Type B pancreatic cell (in vitro differentiated cells): ENCODE measurements around the gene COL8A2. TPM values are rescaled to one million over a fixed set of nuclear protein-coding genes. Genes with fewer than 3 reads are reported as not detected.

Experiments used
- DNase-seq: peaks from one replicate; pipeline ENCODE4 v3.0.0; 2021; ENCODE audit warnings: mixed read lengths; ENCODE audit not compliant: unreplicated experiment; ENCODE audit errors: extremely low spot score
- H3K27ac Mint-ChIP-seq: 2 replicates; pipeline ENCODE4 v1.8.0; 2021; ENCODE audit warnings: mild to moderate bottlenecking, mixed read lengths
- H3K27me3 Mint-ChIP-seq: 2 replicates; pipeline ENCODE4 v1.8.0; 2021; ENCODE audit warnings: mixed read lengths
- H3K36me3 Mint-ChIP-seq: 2 replicates; pipeline ENCODE4 v1.8.0; 2021; ENCODE audit warnings: mixed read lengths
- H3K4me1 Mint-ChIP-seq: one replicate; pipeline ENCODE4 v1.8.0; 2021; ENCODE audit warnings: mixed read lengths; ENCODE audit not compliant: unreplicated experiment
- H3K4me3 Mint-ChIP-seq: 2 replicates; pipeline ENCODE4 v1.8.0; 2021; ENCODE audit warnings: mild to moderate bottlenecking, mixed read lengths
- H3K9me3 Mint-ChIP-seq: 2 replicates; pipeline ENCODE4 v1.8.0; 2021; ENCODE audit warnings: mixed read lengths
- total RNA-seq: library from RNA; stranded (reverse); gene quantifications from 2 replicates; pipeline ENCODE4 v1.2.1, GENCODE V29; 2021; ENCODE audit warnings: low replicate concordance
- TF ChIP-seq, protein P1 (sequence below): fragments of 200-600 bp; sonication (generic); conservative IDR thresholded peaks from 2 replicates; pipeline ENCODE4 v1.5.0; 2021; ENCODE audit warnings: antibody characterized with exemption, mild to moderate bottlenecking

Gene COL8A2
- total RNA-seq, 1 donor from 2014 or later: 2.5 TPM

DNA sequence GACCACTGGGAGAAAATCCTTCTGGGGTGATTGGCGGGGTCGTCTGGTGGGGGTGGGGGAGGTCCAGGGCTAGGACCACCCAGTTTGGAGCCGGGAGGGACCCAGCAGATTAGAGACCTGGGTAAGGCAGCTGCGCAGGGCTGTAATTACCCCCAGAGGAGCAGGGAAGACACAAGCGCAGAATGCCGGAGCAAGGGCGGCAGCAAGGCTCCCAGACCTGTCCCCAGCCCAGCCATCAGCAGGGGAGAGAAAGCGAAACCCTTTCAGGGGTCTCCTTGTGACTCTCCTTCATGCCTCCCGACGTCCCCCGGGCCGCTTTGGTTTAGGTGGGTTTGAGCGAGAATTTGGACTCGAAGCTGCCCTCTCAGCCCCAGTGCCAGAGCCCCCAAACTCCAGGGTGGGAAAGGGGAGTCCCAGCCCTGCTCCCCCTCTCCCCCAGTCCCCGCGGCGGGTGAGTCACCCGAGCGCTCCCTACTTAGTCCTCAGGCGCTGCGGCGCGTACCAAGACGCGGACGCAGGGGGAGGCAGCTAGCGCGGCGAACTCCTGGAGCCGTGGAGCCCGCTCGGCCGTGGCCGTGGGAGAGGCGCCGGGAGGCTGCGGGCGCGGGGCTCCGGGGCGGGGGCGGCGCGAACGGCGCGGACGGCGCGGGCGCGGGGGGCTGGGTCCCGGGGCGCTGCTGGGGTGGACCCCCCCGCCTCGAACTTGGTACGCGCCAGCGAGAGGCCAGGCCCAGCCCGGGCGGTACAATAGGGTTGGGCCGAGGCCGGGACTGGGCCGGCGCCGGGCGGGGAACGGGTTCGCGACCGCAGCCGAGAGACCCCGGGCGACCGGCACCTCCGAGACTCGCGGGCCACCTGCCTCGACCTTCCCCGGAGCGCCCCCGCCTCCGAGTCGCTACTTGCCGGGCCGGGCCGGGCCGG is 30.6 kb upstream of the COL8A2 start, which contains the start of gene MAP7D1:
Gene MAP7D1, plus strand, starts transcription at position 753 of the 921 bp plus-strand sequence. CDS start 258 bp downstream, outside the sequence.
- Mint-ChIP-seq H3K36me3 (peaks cover 9% of the 10 kb centered on the region), H3K4me3 (peak within 1 kb of the TSS; percentile 90), H3K9me3 (no peaks in the 10 kb centered on the region), H3K27ac (peak within 1 kb of the TSS; percentile 93), H3K27me3 (no peaks in the 10 kb centered on the region), H3K4me1 (peaks cover 42% of the 10 kb centered on the region)
- peak; percentile 87 for DNase-seq
- TF ChIP-seq, protein P1, sequence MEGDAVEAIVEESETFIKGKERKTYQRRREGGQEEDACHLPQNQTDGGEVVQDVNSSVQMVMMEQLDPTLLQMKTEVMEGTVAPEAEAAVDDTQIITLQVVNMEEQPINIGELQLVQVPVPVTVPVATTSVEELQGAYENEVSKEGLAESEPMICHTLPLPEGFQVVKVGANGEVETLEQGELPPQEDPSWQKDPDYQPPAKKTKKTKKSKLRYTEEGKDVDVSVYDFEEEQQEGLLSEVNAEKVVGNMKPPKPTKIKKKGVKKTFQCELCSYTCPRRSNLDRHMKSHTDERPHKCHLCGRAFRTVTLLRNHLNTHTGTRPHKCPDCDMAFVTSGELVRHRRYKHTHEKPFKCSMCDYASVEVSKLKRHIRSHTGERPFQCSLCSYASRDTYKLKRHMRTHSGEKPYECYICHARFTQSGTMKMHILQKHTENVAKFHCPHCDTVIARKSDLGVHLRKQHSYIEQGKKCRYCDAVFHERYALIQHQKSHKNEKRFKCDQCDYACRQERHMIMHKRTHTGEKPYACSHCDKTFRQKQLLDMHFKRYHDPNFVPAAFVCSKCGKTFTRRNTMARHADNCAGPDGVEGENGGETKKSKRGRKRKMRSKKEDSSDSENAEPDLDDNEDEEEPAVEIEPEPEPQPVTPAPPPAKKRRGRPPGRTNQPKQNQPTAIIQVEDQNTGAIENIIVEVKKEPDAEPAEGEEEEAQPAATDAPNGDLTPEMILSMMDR: no peak

DNA sequence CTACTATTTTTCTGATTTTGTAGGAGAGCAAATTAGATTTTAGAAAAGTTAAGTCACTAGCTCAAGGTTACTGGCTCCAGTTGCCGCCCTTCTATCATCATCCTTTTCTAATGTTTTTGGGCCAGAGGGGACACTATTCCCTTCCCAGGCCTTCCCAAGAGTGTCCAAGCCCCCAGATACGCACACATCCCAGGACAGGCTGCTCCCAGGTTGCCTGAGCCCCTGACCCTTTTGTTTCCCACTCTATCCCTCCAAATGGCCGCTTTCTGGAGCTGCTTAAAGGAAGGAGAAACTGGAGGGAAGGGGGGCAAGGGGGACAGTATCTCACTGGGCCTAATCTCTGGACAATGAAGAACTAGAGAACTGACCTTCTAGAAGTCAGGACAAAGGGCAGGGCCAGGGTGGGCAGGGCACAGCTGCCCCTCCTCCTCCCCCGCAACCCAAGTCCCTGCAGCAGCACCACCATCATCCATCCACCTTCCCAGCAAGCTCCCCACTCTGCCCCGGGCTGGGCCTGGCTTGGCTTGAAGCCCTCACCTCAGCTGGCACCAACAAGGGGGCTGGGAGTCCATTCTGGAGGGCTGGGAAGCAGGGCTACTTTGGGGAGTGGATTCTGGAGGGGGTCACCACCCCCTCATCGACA is 29.9 kb upstream of the COL8A2 start:
- Mint-ChIP-seq H3K9me3 (no peaks in the 10 kb centered on the region), H3K36me3 (peaks cover 9% of the 10 kb centered on the region), H3K27ac (peak overlapping the region; percentile 90), H3K4me1 (peaks cover 46% of the 10 kb centered on the region), H3K4me3 (peak overlapping the region; percentile 86), H3K27me3 (no peaks in the 10 kb centered on the region)
- TF ChIP-seq, protein P1: no peak
- no peak for DNase-seq

DNA sequence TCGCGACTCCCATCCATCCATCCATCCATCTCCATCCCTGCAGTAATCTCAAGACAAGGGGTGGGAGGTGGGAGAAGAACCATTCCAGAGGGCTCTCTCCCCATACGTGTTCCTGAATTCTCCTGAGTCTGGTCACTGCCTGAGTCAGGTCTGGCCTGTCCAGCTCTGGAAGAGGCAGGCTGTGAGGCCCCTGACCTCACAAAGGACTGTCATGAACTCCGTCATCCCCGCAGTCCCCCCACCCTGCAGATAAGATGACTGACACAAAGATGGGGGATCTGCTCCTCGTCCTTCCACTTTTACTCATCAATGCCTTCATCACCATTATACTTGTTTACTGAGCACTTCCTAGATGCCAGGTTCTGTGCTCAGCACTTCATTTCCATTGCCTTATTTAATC is 29.3 kb upstream of the COL8A2 start:
- Mint-ChIP-seq H3K9me3 (no peaks in the 10 kb centered on the region), H3K4me1 (peaks cover 46% of the 10 kb centered on the region), H3K36me3 (peaks cover 7% of the 10 kb centered on the region), H3K27me3 (no peaks in the 10 kb centered on the region), H3K4me3 (peak overlapping the region; percentile 86), H3K27ac (peak overlapping the region; percentile 90)
- no peak for DNase-seq
- TF ChIP-seq, protein P1: no peak

DNA sequence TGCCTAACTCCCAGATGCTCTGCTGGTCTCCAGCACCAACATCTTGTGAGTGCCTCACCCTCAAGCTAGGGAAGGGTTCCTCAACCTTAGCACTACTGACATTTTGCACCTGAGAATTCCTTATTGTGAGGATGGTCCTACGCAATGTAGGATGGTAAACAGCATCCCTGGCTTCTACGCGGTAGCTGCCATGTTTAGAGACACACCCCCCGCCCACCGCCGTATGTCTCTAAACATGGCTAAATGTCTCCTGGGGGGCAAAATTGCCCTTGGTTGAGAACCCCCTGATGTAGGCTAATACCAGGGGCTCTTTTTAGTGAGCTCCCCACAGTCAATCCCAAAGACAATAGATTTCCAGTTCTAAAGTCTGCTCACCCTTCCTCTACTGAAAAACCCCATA is 28.5 kb upstream of the COL8A2 start:
- H3K4me1 Mint-ChIP-seq: peaks cover 41% of the 10 kb centered on the region
- H3K36me3 Mint-ChIP-seq: peaks cover 4% of the 10 kb centered on the region

DNA sequence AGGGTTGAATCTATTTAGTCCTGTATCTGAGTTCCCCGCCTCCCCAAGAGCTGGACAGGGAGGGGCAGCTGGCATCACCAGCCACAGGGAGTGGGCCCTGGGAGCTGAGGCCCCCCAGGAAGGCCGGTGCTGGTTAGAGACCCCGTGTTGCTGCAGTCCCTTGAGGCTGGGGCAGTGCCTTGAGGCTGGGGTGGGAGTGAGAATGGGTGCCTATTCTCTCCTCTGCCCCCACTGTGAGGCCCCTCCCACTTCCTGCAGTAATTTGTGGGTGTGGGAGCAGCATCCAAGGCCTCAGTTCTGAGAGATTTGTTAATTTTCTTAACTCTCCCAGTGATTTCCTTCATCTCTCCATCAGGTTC is 26.8 kb upstream of the COL8A2 start:
- peak overlapping the region; percentile 79 for H3K27ac Mint-ChIP-seq
- H3K4me3 Mint-ChIP-seq: no peak overlapping the region
- no peaks in the 10 kb centered on the region for H3K9me3 Mint-ChIP-seq
- no peaks in the 10 kb centered on the region for H3K27me3 Mint-ChIP-seq
- H3K4me1 Mint-ChIP-seq: peaks cover 34% of the 10 kb centered on the region
- DNase-seq: no peak
- H3K36me3 Mint-ChIP-seq: no peaks in the 10 kb centered on the region
- TF ChIP-seq, protein P1: no peak

More for the DNA sequence above, 28.5 kb upstream of the COL8A2 start:
- TF ChIP-seq, protein P1: no peak
- no peaks in the 10 kb centered on the region for H3K27me3 Mint-ChIP-seq
- DNase-seq: no peak
- peak overlapping the region; percentile 74 for H3K27ac Mint-ChIP-seq
- no peaks in the 10 kb centered on the region for H3K9me3 Mint-ChIP-seq
- peak overlapping the region; percentile 86 for H3K4me3 Mint-ChIP-seq
